GM19397 (cell line): Measurements from ENCODE around the gene PRDM2.

Experiments
- ATAC-seq: cut with Tn5 transposase; IDR thresholded peaks from one replicate; pipeline ENCODE4 v1.9.1; 2021; ENCODE audit warnings: mild to moderate bottlenecking, moderate library complexity; ENCODE audit not compliant: unreplicated experiment

The PRDM2 gene

DNA sequence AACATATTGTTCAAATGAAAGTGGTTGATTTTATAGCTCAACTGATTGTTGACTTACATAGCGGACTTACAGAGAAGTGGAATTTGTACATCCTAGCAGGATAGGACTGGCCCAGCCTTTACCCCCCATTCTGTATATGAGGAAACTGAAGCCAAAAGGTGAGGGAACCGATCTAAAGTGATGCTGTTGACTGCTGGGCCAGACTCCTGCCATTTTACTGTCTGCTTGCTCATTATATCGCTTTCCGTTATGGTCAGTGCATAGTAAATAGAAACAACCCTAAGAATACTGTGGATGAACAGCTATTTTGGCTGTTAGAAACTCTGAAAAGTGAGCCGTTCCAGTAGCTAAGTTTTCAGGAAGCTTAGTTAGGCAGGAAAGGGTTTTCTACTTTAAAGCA is 31.9 kb downstream of the PRDM2 start:
- no peak for ATAC-seq

DNA sequence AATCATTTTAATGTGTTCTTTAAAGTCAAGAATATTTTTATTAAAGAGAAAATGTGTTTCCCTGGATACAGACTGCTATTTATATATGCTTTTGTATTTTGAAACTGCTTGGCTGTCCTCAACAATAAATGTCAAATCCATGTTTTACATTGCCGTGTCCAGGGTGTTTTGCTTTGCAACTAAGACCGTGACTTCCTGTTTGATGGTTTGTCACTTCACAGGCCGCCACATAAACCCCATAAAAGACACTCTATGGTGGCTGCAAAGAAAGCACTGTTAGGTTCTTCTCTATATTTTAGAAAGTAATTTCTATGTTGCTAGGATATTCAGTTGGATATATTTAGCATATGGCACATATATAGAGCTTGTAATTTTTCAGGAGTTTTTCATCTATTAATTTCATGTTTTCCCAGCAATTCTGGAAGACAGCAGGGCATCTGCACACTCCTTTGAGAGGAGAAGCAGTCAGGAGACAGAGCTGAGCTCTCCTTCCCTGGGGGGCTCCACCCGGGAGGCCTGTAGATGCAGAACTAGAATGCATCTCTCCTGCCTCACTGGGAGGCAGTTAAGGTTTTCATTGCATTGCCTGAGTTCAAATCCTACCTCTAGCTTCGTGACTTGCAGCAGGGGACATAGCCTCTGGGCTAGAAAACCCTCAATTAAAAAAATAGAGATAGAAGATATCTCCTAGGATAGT is 33.1 kb downstream of the PRDM2 start:
- ATAC-seq = no peak

DNA sequence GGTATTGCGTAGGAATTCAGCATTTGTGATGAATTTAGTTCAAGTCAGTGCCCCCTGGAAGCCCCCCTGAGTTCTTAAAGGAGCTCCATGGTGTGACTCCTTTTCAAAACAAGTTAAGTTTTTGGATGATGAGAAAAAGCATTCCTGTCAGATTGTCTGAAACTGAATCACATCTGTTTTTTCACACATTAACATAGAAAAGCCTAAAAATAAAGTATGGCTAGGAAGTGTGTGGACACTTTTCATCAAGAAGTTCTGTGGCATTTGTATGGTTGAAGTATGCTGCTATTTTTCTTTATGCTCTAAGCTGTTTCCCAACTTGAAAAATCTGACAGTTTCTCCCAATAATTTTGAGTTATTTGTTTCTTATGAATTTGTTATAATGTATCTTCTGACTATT is 33.7 kb downstream of the PRDM2 start:
- ATAC-seq = no peak

DNA sequence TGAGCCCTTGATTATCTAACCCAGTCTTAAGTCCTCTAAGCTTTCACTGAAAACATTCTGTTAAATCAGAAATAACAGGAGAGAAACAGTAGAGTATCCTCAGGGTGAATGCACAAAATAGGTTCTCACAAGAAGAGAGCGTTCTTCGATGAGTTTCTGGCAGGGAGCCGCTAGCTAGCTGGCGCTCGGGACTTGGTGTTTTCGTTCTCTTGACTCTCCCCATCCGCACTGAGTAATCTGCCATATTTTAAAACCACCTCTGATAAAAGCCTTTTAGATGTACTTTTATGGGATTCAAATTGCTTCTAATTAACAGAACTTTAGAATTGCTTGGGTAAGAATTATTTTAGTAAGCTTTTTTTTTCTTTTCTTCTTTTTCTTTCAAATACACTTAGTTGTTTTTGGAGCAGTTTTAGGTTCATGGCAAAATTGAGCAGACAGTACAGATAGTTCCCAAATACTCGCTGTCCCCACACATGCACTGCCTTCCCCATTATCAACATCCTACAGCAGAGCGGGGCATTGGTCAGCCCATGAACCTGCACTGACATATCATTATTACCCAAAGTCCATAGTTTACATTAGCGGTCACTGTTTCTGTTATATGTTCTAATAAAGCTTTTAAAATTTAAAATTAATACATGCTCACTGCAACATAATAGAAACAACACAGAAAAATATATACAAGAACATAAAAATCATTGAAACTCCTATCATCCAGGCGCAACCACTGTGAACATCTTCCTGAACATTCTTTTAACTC is 35.4 kb downstream of the PRDM2 start:
- no peak for ATAC-seq

DNA sequence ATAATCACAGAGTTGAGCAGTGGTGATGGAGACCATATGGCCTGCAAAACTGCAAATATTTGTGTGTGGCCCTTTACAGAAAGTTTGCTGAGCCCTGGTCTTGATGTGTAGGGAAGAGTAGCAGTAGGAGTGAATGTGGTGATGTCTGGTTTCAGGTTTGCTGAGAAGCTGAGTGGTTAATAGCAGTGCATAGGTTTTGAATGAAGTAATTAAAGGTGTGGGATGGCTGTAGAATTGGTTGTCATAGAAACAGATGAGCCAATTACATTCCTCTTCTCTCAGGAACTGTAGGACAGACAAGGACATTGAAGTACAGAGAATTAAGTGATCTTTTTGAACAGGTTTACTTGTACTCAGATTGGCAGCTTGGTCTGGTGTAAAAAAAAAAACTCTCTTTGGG is 37.4 kb downstream of the PRDM2 start:
- no peak for ATAC-seq

DNA sequence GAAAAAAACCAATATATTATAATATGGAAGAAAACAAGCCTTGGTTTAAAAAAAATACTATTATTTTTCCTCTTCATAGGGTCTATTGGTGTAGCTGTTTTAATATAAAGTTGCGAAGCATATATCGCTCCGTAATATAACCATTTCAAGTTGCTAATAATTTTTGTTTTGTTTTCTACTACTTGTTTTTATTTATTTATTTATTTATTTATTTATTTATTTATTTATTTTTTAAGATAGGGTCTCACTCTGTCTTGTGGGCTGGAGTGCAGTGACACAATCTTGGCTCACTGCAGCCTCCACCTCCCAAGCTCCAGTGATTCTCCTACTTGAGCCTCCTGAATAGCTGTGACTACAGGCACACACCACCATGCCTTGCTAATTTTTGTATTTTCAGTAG is 46.4 kb downstream of the PRDM2 start:
- ATAC-seq = no peak

DNA sequence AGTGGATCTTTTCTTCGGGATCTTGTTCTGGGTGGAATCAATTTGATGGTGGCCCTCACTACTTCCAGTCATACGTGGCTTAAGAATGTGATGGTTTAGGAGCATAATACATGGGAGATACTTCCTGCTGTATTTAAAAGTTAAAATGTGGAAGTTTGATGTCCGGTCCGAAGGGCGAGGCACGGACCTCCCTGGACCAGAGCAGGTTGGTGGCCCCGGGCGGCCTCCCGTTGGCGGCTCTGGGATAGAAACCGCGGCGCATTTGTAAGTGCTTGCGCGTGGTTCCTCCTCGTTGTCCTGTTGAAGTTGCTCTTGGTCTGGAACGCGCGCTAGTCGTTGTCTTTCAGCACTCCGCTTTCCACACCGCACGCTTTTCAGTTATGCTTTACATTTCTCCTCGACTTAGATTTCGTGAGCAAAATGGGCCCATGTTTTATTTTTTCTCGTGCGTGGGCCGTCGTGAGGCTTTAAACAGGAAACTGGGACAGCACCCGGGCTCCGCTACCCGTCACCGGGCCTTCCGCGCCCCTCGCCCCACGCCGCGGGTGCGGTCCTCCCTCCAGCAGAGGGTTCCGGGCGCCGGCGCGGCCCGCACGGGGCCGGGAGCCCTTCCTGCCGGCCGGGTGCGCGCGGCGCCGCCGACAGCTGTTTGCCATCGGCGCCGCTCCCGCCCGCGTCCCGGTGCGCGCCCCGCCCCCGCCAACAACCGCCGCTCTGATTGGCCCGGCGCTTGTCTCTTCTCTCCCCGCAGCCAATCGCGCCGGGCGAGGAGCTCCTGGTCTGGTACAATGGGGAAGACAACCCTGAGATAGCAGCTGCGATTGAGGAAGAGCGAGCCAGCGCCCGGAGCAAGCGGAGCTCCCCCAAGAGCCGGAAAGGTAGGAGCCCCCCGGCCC is 48.9 kb downstream of the PRDM2 start:
- peak; percentile 79 for ATAC-seq

DNA sequence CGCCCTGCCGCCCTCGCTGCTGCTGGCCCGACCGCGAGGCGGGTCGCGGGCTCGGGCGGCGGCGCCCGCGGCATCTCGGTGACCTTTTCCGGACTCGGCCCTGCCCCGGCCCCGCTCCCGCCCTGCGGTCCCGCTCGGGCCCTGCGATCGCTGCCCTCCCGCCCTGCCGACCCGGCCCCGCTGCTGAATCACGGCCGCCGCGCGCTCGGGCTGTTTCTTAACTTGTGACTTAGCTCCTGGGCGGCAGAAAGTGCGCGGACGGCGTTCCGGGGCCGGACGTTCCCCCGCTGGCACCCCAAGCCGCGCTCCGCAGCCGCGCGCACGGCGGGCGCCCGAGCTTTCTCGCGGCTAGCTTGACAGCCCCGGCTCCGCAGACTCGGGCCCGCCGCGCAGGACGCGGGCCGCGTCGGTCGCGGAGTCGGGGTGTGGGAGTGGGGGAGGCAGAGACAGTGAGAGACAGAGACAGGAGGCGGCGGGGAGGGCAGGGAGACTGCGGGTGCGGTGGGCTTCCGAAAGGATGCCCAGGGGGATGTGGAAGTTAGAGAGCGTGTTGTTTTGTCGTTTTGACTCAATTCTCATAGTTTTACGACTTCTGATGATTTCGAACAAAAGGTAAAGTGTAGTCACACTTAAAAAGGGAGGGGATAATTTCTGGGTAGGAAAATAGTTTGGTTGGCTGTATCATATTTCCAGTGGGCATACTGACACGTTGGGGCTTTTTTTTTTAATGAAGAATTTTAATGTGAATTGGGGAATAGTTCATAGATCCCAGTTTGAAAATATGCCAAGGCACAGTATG is 49.8 kb downstream of the PRDM2 start:
- ATAC-seq = peak; percentile 13

DNA sequence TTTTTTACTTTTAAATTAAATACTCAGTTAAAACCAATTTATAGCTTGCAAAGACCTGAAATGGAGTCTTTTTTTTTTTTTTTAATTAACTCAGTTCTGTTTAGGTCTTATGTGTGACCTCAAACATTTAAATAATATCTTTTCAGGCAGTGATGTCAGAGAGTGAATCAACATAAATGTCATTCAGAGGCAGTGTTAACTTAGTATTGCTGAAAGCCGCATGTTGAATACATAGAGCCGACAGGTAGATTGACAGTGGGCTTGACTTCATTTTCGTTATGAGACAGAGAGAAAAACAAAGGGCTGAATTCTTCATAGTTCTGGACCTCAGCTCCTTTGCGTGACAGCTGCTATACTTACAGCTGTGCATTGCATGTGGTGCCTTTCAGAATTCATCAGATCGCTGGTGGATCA is 51.5 kb downstream of the PRDM2 start:
- no peak for ATAC-seq

DNA sequence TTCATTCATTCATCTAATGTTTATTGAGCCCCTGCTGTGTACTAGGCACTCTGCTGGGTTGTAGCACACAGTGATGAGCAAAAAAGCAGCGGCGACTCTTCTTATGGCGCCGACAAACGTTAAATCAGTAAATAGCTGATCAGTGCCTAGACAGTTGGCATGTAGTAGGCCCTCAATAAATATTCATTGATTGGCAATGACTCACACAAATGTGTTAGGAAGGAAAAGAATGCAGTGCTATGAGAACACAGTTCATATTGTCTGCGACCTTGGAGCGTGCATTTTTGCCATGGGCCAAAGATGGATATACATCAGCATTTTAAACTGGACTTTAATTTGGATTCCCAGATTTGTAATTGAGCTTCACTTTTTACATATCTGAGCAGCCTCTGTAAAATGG is 52.0 kb downstream of the PRDM2 start:
- ATAC-seq = no peak

DNA sequence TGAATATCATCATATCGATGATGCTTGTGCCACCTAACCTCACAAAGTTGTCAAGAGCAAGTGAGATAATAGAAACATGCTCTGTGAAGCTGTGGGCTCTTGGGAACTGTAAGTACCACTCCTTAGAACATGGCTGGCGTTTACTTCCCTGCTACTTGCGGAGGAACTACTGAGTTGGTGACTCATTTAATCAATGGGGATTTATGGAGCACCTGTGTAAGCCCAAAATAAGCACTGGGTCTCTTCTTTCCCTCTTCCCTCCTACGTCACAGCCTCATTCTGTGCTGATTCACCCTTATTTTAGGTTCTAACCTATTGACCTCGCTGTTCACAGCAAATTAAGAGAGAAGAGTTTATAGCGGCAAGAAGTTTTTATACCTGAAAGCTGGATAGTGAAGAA is 52.9 kb downstream of the PRDM2 start:
- no peak for ATAC-seq

DNA sequence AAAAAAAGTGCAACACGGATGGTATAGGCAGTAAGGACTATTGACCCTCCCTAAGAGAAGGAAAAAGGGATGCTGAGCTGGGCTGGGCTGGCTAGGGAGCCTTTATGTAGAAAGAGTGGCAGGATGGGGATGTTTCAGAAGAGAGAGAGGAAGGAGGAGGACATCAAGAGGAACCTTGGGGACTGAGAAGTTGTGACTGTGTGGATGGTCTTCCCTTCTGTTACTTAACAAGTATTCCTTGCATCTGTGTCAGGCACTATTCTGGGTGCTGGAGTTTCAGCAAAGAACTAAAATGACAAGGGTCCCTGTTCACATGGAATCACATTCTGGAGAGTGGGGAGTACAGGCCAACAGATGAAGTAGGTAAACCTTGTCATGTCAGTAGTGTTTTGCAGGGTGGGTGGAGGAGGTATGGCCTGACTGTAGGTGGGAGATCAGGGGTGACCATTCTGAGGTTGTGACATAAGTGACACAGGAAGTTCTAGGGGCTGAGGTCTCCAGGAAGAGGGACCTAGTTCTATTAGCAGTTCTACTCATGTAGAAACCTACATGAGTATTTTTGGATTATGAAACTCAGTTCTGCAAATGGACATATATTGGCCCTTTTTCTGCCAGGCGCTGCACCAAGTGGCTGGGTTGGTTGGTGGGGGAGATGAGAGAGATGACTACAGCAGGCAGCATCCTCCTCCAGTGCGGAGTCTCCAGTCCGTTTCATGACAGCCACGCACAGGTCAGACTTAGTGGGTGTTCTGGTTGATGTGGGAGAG is 53.8 kb downstream of the PRDM2 start:
- ATAC-seq = no peak

DNA sequence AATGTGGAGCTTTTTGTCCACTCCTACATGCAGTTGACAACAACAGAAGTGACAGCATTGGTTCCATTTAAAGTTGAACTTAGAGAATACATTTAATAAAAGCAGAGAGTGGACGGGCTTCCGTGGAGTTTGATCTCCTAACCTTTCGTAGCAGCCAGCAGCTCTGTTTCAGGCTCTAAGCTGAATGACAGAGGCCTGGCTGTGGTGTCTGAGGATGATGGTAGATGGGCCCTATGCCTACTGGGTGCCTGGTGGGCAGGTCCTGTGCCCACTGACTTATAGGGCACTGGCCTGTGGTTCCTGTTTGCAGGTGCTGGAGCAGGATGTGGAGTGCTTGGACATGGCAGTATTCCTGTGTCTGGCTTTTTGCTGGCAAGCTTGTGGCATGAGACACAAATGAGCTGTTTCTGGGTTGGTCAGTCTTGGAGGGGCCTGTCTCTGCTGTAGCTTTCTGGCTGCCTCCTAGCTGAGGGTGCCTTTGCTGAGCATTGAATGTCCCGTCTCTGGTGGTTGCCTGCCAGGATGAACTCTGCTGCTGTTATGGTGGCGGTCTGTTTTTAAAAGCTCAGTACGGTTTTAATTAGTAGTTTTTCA is 54.6 kb downstream of the PRDM2 start:
- ATAC-seq = no peak

DNA sequence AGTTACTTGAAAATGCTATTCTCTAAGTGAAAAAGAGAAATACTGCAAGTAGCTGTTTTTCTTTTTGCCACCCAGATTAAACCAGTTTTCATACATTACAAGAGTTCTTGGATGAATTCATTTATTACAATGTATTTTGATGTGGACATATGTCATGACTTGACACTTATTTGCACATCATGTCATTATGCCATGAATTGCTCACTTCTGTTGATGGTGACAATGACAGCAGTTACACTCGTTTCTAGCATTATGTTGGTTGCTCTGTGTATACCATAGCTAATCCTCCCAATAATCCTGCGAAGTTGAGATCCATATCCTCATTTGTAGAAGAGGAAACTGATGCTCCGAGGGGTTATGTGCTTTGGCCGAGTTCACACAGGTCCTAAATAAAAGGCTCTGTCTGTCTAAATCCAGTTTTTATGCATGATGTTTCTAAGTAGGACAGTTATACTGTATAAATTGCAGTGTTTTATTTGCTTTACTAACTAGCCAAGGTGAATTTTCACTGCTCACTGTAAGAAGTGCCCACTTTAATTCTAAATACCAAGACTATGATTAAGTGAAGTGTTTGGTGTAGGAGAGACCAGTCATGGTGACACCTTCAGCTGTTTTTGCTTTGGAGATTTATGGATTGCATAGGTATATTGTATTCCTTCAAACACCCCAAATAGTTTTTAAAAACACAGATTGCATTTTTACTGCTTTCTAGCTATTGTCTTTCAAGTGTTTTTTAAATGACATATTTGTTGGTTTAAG is 56.7 kb downstream of the PRDM2 start:
- ATAC-seq = no peak

DNA sequence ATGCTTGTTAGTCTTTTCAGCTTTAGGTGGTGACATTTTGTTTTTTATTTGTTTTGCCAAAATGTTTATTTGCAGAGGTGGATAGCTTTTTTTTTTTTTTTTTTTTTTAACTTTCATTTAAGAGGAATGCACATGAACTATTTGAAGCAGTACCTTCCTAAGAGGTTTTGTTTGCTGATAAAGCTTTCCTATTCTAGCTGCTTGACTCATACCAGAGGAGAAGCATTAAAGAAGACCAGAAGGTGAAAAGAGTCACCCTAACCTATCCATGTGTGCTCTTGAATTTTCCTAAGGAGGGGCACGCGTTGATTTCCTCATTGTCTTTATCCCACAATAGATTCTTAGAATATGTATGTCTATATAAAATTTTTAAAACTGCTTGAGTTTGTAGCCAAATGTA is 57.7 kb downstream of the PRDM2 start:
- ATAC-seq = no peak

DNA sequence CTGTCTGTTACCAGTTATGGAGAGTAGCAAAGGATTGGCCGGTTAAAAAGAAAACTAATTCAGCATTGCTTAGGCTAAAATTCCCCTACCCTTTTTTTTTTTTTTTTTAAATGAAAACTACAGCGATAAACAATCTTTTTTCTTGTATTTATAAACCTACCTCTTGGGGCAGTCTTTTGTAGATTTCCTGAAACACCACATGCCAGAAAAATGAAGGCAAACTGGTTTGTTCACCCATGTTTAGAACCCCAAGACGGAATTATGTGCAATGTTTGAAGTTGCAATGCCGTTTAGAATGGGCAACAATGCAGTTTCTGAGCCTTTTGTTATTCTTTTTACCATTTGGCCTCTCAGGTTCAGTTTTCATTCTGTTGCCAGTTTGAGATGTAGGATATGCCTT is 59.1 kb downstream of the PRDM2 start:
- ATAC-seq = no peak

DNA sequence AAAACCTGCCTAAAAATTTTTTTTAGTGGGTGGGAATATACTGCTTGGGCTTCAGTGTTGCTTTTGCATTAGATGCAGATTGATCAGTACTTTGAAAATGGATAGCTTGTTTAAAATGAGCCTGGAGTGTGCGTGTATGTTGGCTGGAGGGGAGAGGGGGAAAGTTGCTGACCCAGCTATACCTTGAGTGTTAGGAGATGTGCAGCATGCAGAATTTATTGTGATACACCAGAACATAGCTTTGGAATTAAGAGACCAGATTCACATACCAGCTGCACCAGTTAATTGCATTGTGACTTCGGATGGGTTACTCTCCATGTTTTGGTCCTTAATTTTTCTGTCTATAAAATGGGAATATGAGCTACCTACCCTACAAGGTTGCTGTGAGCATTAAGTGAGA is 60.4 kb downstream of the PRDM2 start:
- no peak for ATAC-seq

DNA sequence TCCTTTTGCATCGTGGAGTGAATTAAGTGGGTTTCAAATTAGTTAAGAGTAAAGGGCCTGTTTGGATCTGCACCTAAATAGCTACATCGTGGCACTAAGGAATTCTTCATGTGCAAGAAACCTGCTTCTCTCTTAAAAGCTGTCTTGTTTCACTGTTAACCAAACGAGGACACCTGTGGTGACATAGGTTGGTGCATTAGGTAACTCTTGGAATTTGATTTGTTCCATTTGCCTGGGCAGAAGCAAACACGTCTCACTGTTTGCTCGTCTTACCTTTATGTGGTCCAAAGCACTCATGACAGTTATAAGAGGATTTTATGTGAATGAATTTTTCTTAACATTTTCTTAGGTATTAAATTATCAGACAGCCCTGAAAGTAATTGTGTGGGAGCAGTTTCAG is 60.9 kb downstream of the PRDM2 start:
- ATAC-seq = no peak

DNA sequence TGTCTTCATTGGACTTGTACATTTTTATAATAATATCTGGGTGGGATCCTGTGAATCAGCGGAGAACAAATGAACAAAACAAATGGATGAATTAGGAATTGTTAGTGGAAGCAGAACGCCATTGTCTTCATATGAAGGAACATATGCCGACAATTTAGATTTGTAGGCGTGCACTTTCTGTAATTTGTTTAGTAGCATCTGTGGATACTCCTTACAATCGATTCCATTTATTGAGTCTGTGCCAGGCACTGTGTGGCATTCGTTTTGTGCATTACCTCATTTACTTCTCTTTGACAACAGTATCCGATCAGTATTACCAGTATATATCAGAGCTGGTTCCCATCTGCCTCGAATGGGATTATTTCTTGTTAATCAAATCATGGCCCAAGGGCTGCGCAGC is 61.9 kb downstream of the PRDM2 start:
- ATAC-seq = no peak
